Esophagus squamous epithelium (tissue), 5 donors: ENCODE measurements around the gene CALY. TPM values are rescaled to one million over a fixed set of nuclear protein-coding genes. Genes with fewer than 3 reads are reported as not detected.

ENCODE experiments used
- DNase-seq: peaks from one replicate; lab custom pipeline; 2025; lab: John Stamatoyannopoulos, UW
- H3K27ac ChIP-seq, 4 donors: fragments of 200-600 bp; sonication (generic); one replicate each; pipeline ENCODE4 v1.5.1; 2016 to 2019; ENCODE audit warnings: mild to moderate bottlenecking in 1 of 4
- H3K27me3 ChIP-seq, 4 donors: fragments of 200-600 bp; sonication (generic); 1 replicate in 3 of 4; 2 replicates in 1 of 4; pipeline versions ENCODE4 v1.5.1 to v1.6.0; 2017 to 2021; ENCODE audit warnings: antibody characterized with exemption in 1 of 4
- H3K36me3 ChIP-seq, 3 donors: fragments of 200-600 bp; sonication (generic); one replicate each; pipeline ENCODE4 v1.5.1; 2016 to 2019
- H3K4me1 ChIP-seq, 3 donors: fragments of 200-600 bp; sonication (generic); one replicate each; pipeline ENCODE4 v1.5.1; 2017 to 2019
- H3K4me3 ChIP-seq, 4 donors: fragments of 200-600 bp; sonication (generic); 1 replicate in 3 of 4; 2 replicates in 1 of 4; pipeline ENCODE4 v1.5.1; 2016 to 2019; ENCODE audit warnings: mild to moderate bottlenecking in 2 of 4, moderate library complexity in 1 of 4
- H3K9me3 ChIP-seq, 3 donors: fragments of 200-600 bp; sonication (generic); one replicate each; pipeline ENCODE4 v1.5.1; 2016 to 2019
- CTCF ChIP-seq, 6 experiments: fragments of 450-650 bp in 4 of 6; fragments of 200-600 bp in 2 of 6; sonication (generic) in 2 of 6; IDR thresholded peaks; one replicate each; pipeline ENCODE4 v1.5.1; 2016 to 2019; ENCODE audit warnings: antibody characterized with exemption in 6 of 6, mild to moderate bottlenecking in 4 of 6, moderate library complexity in 4 of 6
- POLR2A ChIP-seq, 4 donors: fragments of 450-650 bp; IDR thresholded peaks; one replicate each; pipeline ENCODE4 v1.6.1; 2017; ENCODE audit warnings: antibody characterized with exemption in 4 of 4, mild to moderate bottlenecking in 4 of 4, moderate library complexity in 3 of 4
- WGBS, 2 donors: methylation state at CpG; one replicate each; pipeline ENCODE4 v1.1.5; 2018; 5-methylcytosine and 5-hydroxymethylcytosine counted together
- intact Hi-C: fragments of 100-400 bp; cut with DNase I; formaldehyde crosslinking; loops from one replicate; pipeline ENCODE4 v1.15.0; 2022
- total RNA-seq, 4 donors: library from RNA; depleted of rRNA; stranded (reverse); fragments of >200 nt; gene quantifications; one replicate each; pipeline ENCODE4 v1.1.0, GENCODE V29; 2016
- donor health status: DM: yes; HTN: yes; CAD: no.

Gene CALY
- total RNA-seq, 4 donors from 2014 or later = not detected

GRCh38 chr10:133313192-133313591 is 23.5 kb downstream of the CALY start:
- no peak overlapping the region for H3K27ac ChIP-seq
- 80 to 91% methylated on average over 4 of the region's 4 CpGs for WGBS, 2 donors
- intact Hi-C loops = no loop called here
- peaks cover 0 to 40% (median 3%) of the 10 kb centered on the region in 3 donors for H3K36me3 ChIP-seq
- H3K9me3 ChIP-seq = no peaks in the 10 kb centered on the region
- no peak overlapping the region for H3K4me3 ChIP-seq
- no peaks in the 10 kb centered on the region for H3K27me3 ChIP-seq
- H3K4me1 ChIP-seq = peaks cover 0 to 13% (median 5%) of the 10 kb centered on the region in 3 donors
- no peak for DNase-seq
- no peak for TF ChIP-seq POLR2A (IDR thresholded peaks at IDR 0.05)
- no peak for TF ChIP-seq CTCF (IDR thresholded peaks at IDR 0.05)

- Histone ChIP-seq H3K27ac (no peak overlapping the region), H3K36me3 (peaks cover 0 to 40% (median 3%) of the 10 kb centered on the region in 3 donors), H3K27me3 (no peaks in the 10 kb centered on the region), H3K4me1 (peaks cover 1 to 16% (median 7%) of the 10 kb centered on the region in 3 donors), H3K4me3 (no peak overlapping the region), H3K9me3 (no peaks in the 10 kb centered on the region)
- intact Hi-C loops = no loop called here
- no peak for TF ChIP-seq CTCF (IDR thresholded peaks at IDR 0.05)
- no peak for TF ChIP-seq POLR2A (IDR thresholded peaks at IDR 0.05)
- 90 to 92% methylated on average over 8 to 9 of the region's 9 CpGs for WGBS, 2 donors
- no peak for DNase-seq
These were observed 23.9 kb downstream of the CALY start for GRCh38 chr10:133312769-133313145.

GRCh38 chr10:133312016-133312768 is 24.5 kb downstream of the CALY start:
- no peak overlapping the region for H3K27ac ChIP-seq
- peaks cover 0 to 40% (median 3%) of the 10 kb centered on the region in 3 donors for H3K36me3 ChIP-seq
- 92 to 94% methylated on average over 21 to 22 of the region's 23 CpGs for WGBS, 2 donors
- no peak overlapping the region for H3K4me3 ChIP-seq
- no peaks in the 10 kb centered on the region for H3K9me3 ChIP-seq
- intact Hi-C loops = no loop called here
- DNase-seq = no peak
- H3K4me1 ChIP-seq = peaks cover 6 to 22% (median 13%) of the 10 kb centered on the region in 3 donors
- no peaks in the 10 kb centered on the region for H3K27me3 ChIP-seq
- TF ChIP-seq CTCF (IDR thresholded peaks at IDR 0.05) = no peak
- no peak for TF ChIP-seq POLR2A (IDR thresholded peaks at IDR 0.05)

GRCh38 chr10:133311570-133311969 is 25.1 kb downstream of the CALY start:
- TF ChIP-seq POLR2A (IDR thresholded peaks at IDR 0.05) = no peak
- no peak for TF ChIP-seq CTCF (IDR thresholded peaks at IDR 0.05)
- Histone ChIP-seq H3K4me3 (no peak overlapping the region), H3K9me3 (no peaks in the 10 kb centered on the region), H3K4me1 (peaks cover 11 to 28% (median 19%) of the 10 kb centered on the region in 3 donors), H3K27ac (no peak overlapping the region), H3K27me3 (no peaks in the 10 kb centered on the region), H3K36me3 (peaks cover 0 to 40% (median 3%) of the 10 kb centered on the region in 3 donors)
- DNase-seq = no peak
- intact Hi-C loops = no loop called here
- 86 to 89% methylated on average over 7 to 10 of the region's 10 CpGs for WGBS, 2 donors

- WGBS, 2 donors = 92 to 94% methylated on average over 8 of the region's 8 CpGs
- no peak for TF ChIP-seq POLR2A (IDR thresholded peaks at IDR 0.05)
- TF ChIP-seq CTCF (IDR thresholded peaks at IDR 0.05) = no peak
- H3K36me3 ChIP-seq = peaks cover 0 to 42% (median 3%) of the 10 kb centered on the region in 3 donors
- no peaks in the 10 kb centered on the region for H3K27me3 ChIP-seq
- peaks cover 11 to 36% (median 21%) of the 10 kb centered on the region in 3 donors for H3K4me1 ChIP-seq
- DNase-seq = no peak
- H3K4me3 ChIP-seq = no peak overlapping the region
- H3K9me3 ChIP-seq = no peaks in the 10 kb centered on the region
- intact Hi-C loops = no loop called here
- no peak overlapping the region for H3K27ac ChIP-seq
These were observed 25.9 kb downstream of the CALY start for GRCh38 chr10:133310789-133311188.
